Measurements from ENCODE around the gene LHX1.

LHX1 gene

GRCh38 chr17:36939052-36939801 lies 2.0 kb downstream of the LHX1 start:
- DNase-seq (ENCODE audit: low spot score), result no peak

GRCh38 chr17:36939802-36940312 lies 2.6 kb downstream of the LHX1 start:
- no peak for DNase-seq (ENCODE audit: low spot score)

- DNase-seq (ENCODE audit: low spot score), result no peak
These were observed 3.3 kb downstream of the LHX1 start for GRCh38 chr17:36940313-36941264.

- no peak for DNase-seq (ENCODE audit: low spot score)
These were observed 4.2 kb downstream of the LHX1 start for GRCh38 chr17:36941265-36942010.

- no peak for DNase-seq (ENCODE audit: low spot score)
These were observed 4.8 kb downstream of the LHX1 start for GRCh38 chr17:36942019-36942599.

- DNase-seq (ENCODE audit: low spot score), result no peak
These were observed 5.4 kb downstream of the LHX1 start for GRCh38 chr17:36942631-36943125.

- no peak for DNase-seq (ENCODE audit: low spot score)
These were observed 6.2 kb downstream of the LHX1 start for GRCh38 chr17:36943250-36944191.

- DNase-seq (ENCODE audit: low spot score), result no peak
These were observed 7.3 kb downstream of the LHX1 start for GRCh38 chr17:36944553-36944952.

GRCh38 chr17:36945140-36945539 lies 7.9 kb downstream of the LHX1 start:
- no peak for DNase-seq (ENCODE audit: low spot score)

- DNase-seq (ENCODE audit: low spot score), result no peak
These were observed 8.9 kb downstream of the LHX1 start for GRCh38 chr17:36945959-36946725.

GRCh38 chr17:36946726-36947091 lies 9.4 kb downstream of the LHX1 start:
- DNase-seq (ENCODE audit: low spot score), result no peak

- no peak for DNase-seq (ENCODE audit: low spot score)
These were observed 10.8 kb downstream of the LHX1 start for GRCh38 chr17:36947922-36948716.

- peak; percentile 99 for DNase-seq (ENCODE audit: low spot score)
These were observed 11.6 kb downstream of the LHX1 start, which contains the start of gene AATF for GRCh38 chr17:36948717-36949460. Gene AATF (plus strand): TSS chr17:36948954. CDS start chr17:36949126, 172 bp downstream.

GRCh38 chr17:36949461-36949927 lies 12.2 kb downstream of the LHX1 start:
- DNase-seq (ENCODE audit: low spot score), result peak; percentile 35

- DNase-seq (ENCODE audit: low spot score), result no peak
These were observed 12.8 kb downstream of the LHX1 start for GRCh38 chr17:36950027-36950426.

GRCh38 chr17:36951084-36951789 lies 14.0 kb downstream of the LHX1 start:
- DNase-seq (ENCODE audit: low spot score), result no peak

- DNase-seq (ENCODE audit: low spot score), result no peak
These were observed 34.2 kb downstream of the LHX1 start for GRCh38 chr17:36971508-36971907.

All from Ammon's horn (tissue), 1 donor.